Thoracic aorta (tissue), 2 donors: ENCODE results near the gene TEKT5. TPM values are rescaled to one million over a fixed set of nuclear protein-coding genes. Genes with fewer than 3 reads are reported as not detected.
"Not testable (repeated sequence)": the region's sequence is repeated elsewhere in the genome, so short reads cannot be mapped to it uniquely, and the experiment has no call there.

ENCODE experiments used
- ATAC-seq: fragments of 150-250 bp; one replicate; pipeline ENCODE4 v1.8.0; 2017; ENCODE audit warnings: low read depth; ENCODE audit not compliant: insufficient number of reproducible peaks, low FRiP score
- DNase-seq: peaks from one replicate; pipeline ENCODE4 v3.0.0-alpha.2; 2020; ENCODE audit warnings: low spot score
- H3K27ac ChIP-seq, 2 donors: fragments of 200-600 bp; sonication (generic); 1 replicate in 1 of 2; 2 replicates in 1 of 2; pipeline ENCODE4 v1.5.1; 2016; ENCODE audit warnings: mild to moderate bottlenecking in 2 of 2, moderate library complexity in 2 of 2
- H3K27me3 ChIP-seq: fragments of 200-600 bp; sonication (generic); replicated peaks from 2 replicates; pipeline ENCODE4 v1.6.0; 2016; ENCODE audit warnings: mild to moderate bottlenecking; ENCODE audit not compliant: insufficient read depth
- H3K36me3 ChIP-seq: fragments of 200-600 bp; sonication (generic); one replicate; pipeline ENCODE4 v1.5.1; 2016
- H3K4me1 ChIP-seq, 2 donors: fragments of 200-600 bp; sonication (generic); 1 replicate in 1 of 2; 2 replicates in 1 of 2; pipeline versions ENCODE4 v1.5.1 to v1.6.0; 2016; ENCODE audit warnings: low read depth in 2 of 2, mild to moderate bottlenecking in 1 of 2; ENCODE audit not compliant: control insufficient read depth in 1 of 2
- H3K4me3 ChIP-seq: fragments of 200-600 bp; sonication (generic); 2 replicates; pipeline ENCODE4 v1.5.1; 2016; ENCODE audit warnings: mild to moderate bottlenecking
- H3K9me3 ChIP-seq: fragments of 200-600 bp; sonication (generic); 2 replicates; pipeline ENCODE4 v1.5.1; 2016
- total RNA-seq, 2 donors: library from RNA; depleted of rRNA; stranded (reverse); fragments of >200 nt; gene quantifications; one replicate each; pipeline versions ENCODE4 v1.1.0 to v1.2.3, GENCODE V29; 2016
- TF ChIP-seq, protein P1 (sequence below): fragments of 200-600 bp; sonication (generic); IDR thresholded peaks from one replicate; pipeline ENCODE4 v1.5.1; 2019; ENCODE audit warnings: antibody characterized with exemption

TEKT5 gene
- total RNA-seq, 2 donors from 2014 or later, result not detected

DNA sequence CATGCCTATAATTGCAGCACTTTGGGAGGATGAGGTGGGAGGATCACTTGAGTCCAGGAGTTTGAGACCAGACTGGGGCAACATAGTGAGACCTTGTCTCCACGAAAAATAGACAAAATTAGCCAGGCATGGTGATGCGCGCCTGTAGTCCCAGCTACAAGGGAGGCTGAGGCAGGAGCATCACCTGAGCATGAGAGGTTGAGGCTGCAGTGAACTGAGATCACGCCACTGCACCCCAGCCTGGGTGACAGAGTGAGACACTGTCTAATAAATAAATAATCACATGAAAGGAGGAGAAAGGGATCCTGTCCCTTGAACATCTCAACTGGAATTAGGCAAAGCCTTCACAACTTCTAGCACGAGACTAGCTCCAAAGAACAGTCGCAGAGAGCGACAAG lies 53.2 kb downstream of the TEKT5 start:
- Histone ChIP-seq H3K4me3 (no peak overlapping the region), H3K4me1 (no peaks in the 10 kb centered on the region), H3K27ac (no peak overlapping the region), H3K27me3 (no peaks in the 10 kb centered on the region), H3K36me3 (no peaks in the 10 kb centered on the region), H3K9me3 (no peaks in the 10 kb centered on the region)
- DNase-seq (no peak), ATAC-seq (no peak)
- TF ChIP-seq, protein P1, sequence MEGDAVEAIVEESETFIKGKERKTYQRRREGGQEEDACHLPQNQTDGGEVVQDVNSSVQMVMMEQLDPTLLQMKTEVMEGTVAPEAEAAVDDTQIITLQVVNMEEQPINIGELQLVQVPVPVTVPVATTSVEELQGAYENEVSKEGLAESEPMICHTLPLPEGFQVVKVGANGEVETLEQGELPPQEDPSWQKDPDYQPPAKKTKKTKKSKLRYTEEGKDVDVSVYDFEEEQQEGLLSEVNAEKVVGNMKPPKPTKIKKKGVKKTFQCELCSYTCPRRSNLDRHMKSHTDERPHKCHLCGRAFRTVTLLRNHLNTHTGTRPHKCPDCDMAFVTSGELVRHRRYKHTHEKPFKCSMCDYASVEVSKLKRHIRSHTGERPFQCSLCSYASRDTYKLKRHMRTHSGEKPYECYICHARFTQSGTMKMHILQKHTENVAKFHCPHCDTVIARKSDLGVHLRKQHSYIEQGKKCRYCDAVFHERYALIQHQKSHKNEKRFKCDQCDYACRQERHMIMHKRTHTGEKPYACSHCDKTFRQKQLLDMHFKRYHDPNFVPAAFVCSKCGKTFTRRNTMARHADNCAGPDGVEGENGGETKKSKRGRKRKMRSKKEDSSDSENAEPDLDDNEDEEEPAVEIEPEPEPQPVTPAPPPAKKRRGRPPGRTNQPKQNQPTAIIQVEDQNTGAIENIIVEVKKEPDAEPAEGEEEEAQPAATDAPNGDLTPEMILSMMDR, result no peak

DNA sequence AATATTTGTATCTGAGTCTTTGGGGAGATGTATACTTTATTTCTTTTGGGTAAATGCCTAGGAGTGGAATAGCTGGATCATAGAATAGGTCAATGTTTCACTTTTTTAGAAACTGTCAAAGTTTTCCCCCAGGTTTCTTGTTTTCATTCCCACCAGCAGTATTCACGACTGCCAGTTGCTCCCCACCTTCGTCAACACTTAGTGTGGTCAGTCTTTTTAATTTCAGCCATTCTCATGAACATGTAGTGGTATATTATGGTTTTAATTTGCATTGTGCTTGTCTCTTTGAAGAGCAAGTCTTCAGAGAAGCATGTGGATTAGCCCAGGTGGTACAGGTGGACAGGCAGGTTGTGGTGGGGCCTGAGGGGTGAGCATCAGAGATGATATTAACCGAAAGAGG lies 53.8 kb downstream of the TEKT5 start:
- DNase-seq (no peak), ATAC-seq (no peak)
- Histone ChIP-seq H3K4me3 (no peak overlapping the region), H3K36me3 (no peaks in the 10 kb centered on the region), H3K27ac (no peak overlapping the region), H3K4me1 (no peaks in the 10 kb centered on the region), H3K9me3 (no peaks in the 10 kb centered on the region), H3K27me3 (no peaks in the 10 kb centered on the region)
- TF ChIP-seq, protein P1, result no peak

DNA sequence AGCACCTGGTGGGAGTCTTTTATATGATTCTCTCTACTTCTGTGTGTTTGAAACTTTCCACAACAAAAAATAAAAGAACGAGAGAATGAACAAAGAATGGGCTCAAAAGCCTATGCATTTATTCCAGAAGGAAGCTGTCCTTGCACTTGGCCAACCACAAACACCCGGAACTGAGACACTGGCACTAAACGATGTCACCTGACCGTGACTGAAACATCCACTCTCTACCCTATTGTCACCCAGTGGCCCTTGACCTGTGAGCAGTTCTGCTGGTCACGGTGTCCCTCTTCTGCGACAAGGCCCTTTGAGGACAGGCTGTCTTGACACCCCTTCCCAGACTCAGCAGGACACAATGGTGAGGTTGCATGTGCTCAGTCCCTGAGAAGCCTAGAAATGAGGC lies 56.6 kb downstream of the TEKT5 start:
- H3K27ac ChIP-seq, result no peak overlapping the region
- H3K4me3 ChIP-seq, result no peak overlapping the region
- TF ChIP-seq, protein P1, result no peak
- no peaks in the 10 kb centered on the region for H3K36me3 ChIP-seq
- H3K9me3 ChIP-seq, result no peaks in the 10 kb centered on the region
- no peaks in the 10 kb centered on the region for H3K27me3 ChIP-seq
- DNase-seq (no peak), ATAC-seq (no peak)
- H3K4me1 ChIP-seq, result no peaks in the 10 kb centered on the region

DNA sequence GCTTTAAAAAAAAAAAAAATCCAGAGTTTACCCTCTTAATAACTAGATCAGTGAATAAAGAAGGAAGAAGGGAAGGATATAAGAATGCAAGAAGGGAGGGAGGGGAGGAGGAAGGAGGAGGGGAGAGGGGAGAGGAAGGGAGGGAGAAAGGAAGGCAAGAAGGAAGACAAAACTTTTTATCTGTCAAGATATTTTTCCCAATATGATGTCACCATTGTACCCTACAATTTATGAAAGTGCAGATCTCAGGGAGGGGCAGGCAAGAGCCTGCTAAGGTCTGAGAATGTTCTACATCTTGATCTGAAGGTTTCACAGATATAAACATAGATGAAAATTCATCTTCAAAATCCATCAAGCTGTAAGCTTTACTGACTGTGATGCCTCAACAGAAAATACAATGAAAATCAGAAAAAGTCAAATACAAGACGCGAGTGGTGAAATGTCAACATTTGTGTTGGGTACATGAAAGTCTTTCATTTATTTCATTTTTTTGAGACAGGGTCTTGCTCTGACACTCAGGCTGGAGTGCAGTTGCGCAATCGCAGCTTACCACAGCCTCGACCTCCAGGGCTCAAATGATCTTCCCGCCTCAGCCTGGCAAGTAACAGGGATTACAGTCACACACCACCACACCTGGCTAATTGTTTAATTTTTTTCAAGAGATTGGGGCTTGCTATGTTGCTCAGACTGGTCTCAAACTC lies 57.2 kb downstream of the TEKT5 start:
- Histone ChIP-seq H3K36me3 (no peaks in the 10 kb centered on the region), H3K27ac (no peak overlapping the region), H3K4me1 (no peaks in the 10 kb centered on the region), H3K27me3 (no peaks in the 10 kb centered on the region), H3K4me3 (no peak overlapping the region), H3K9me3 (no peaks in the 10 kb centered on the region)
- DNase-seq (no peak), ATAC-seq (no peak)
- TF ChIP-seq, protein P1, result no peak

DNA sequence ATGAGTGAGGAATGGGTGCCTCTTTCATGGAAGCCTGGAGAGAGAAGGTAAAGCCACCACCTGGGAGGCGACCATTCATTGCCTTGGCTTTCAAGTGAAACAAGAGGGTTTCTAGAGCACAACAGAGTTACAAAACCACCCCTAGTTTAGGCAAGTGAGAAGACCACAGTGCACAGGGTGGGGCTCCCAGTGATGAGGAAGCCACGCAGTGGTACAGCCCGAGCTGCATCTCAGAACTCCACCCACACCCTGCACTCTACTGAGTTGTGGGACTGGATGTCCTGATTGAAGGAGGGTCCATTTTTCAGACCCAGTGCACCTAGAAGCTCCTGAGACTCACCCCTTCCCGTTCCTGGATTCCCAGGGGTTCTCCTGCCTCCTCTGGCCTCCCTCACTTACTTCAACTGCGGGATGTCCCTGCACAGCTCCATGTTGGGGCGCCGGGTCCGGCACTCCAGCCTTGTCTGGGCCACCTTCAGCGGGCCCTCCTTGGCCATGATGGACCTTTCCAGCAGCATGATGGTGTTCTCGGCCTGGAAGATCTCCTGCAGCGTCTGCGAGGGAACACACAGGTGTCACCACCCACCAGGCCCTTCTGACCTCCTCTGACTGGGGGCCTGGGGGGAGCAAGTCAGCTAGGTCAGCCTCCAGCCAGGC lies 59.2 kb downstream of the TEKT5 start:
- Histone ChIP-seq H3K36me3 (no peaks in the 10 kb centered on the region), H3K27me3 (no peaks in the 10 kb centered on the region), H3K9me3 (no peaks in the 10 kb centered on the region), H3K4me1 (no peaks in the 10 kb centered on the region), H3K27ac (no peak overlapping the region), H3K4me3 (no peak overlapping the region)
- DNase-seq (no peak), ATAC-seq (no peak)
- TF ChIP-seq, protein P1, result no peak

DNA sequence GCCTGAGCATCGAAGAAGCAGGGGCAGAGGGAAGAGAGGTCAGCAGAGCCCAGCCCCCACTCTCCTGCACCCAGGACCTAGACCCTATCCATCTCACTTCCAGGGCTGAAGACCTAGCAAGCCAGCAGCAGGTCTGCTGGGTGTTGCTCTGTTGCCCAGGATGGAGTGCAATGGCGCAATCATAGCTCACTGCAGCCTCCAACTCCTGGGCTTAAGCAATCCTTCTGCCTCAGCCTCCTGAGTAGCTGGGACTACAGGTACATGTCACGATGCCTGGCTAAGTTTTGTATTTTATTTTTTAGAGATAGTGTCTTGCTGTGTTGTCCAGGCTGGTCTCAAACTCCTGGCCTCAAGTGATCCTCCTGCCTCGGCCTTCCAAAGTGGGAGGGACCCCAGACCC lies 61.3 kb downstream of the TEKT5 start:
- H3K36me3 ChIP-seq, H3K27me3 ChIP-seq, H3K4me1 ChIP-seq, DNase-seq, H3K9me3 ChIP-seq, ATAC-seq, H3K4me3 ChIP-seq, H3K27ac ChIP-seq: not testable (repeated sequence)
